NT2/D1 (cell line): Measurements from ENCODE around the gene ACBD6.

Source experiments
- DNase-seq: peaks from one replicate; pipeline ENCODE4 v3.0.0-alpha.2; 2011; ENCODE audit warnings: low read depth, low spot score
- H3K27me3 ChIP-seq: 2 replicates; pipeline ENCODE4 v1.6.0; 2011; ENCODE audit warnings: mild to moderate bottlenecking; ENCODE audit not compliant: insufficient read length, insufficient read depth
- H3K36me3 ChIP-seq: 2 replicates; pipeline ENCODE4 v1.6.1; 2011; ENCODE audit warnings: mild to moderate bottlenecking, low read length, mixed read lengths; ENCODE audit not compliant: insufficient read depth, insufficient read length
- H3K4me1 ChIP-seq: 2 replicates; pipeline ENCODE4 v1.5.1; 2011; ENCODE audit not compliant: insufficient read depth, insufficient read length
- H3K4me3 ChIP-seq: 2 replicates; pipeline ENCODE4 v1.5.1; 2011; ENCODE audit warnings: low read depth; ENCODE audit not compliant: insufficient read length
- H3K9ac ChIP-seq: 2 replicates; pipeline ENCODE4 v1.6.0; 2011; ENCODE audit warnings: low read depth; ENCODE audit not compliant: insufficient read length
- H3K9me3 ChIP-seq: 2 replicates; pipeline ENCODE4 v1.5.1; 2011; ENCODE audit warnings: mild to moderate bottlenecking, low read length; ENCODE audit not compliant: insufficient read depth
- SUZ12 ChIP-seq: IDR thresholded peaks from 2 replicates; pipeline ENCODE4 v1.6.1; 2011; ENCODE audit not compliant: insufficient read length, insufficient read depth; ENCODE audit errors: extremely low read depth
- YY1 ChIP-seq: IDR thresholded peaks from 2 replicates; pipeline ENCODE4 v1.6.1; 2011; ENCODE audit not compliant: insufficient read length, insufficient read depth
- ZNF274 ChIP-seq: IDR thresholded peaks from 2 replicates; pipeline ENCODE4 v1.6.1; 2011; ENCODE audit warnings: mild to moderate bottlenecking, low read depth, low read length

ACBD6 gene

GRCh38 chr1:180261030-180261429 is 241.3 kb downstream of the ACBD6 start:
- Histone ChIP-seq H3K27me3 (peaks cover 18% of the 10 kb centered on the region), H3K4me3 (no peak overlapping the region), H3K4me1 (peaks cover 8% of the 10 kb centered on the region), H3K9me3 (no peaks in the 10 kb centered on the region), H3K9ac (no peak overlapping the region), H3K36me3 (no peaks in the 10 kb centered on the region)
- no peak for DNase-seq
- no peak for TF ChIP-seq YY1
- no peak for TF ChIP-seq ZNF274
- no peak for TF ChIP-seq SUZ12

DNA sequence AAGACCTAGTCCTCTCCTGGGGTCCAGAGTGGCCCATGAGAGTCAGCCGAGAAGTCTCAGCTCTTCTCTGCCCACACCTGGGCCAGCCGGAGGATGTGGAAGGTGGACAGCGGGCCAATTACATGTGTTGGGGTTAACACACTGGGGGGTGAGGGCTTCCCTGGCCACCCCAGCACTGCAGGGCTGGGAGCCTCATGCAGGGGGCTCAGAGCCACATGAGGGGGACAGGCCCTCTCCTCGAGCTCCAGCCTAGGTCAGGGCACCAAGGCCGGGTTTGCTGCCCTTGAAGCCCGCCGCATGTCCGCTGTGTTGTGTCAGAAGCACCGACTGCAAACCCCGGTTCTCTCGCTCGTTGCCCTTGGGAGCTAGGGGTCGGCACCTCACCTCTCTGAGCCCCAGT is 241.8 kb downstream of the ACBD6 start:
- Histone ChIP-seq H3K27me3 (peaks cover 18% of the 10 kb centered on the region), H3K9me3 (no peaks in the 10 kb centered on the region), H3K9ac (no peak overlapping the region), H3K4me3 (no peak overlapping the region), H3K36me3 (no peaks in the 10 kb centered on the region), H3K4me1 (peaks cover 4% of the 10 kb centered on the region)
- DNase-seq = no peak
- TF ChIP-seq ZNF274 = no peak
- TF ChIP-seq YY1 = no peak
- TF ChIP-seq SUZ12 = no peak

GRCh38 chr1:180259431-180260338 is 242.7 kb downstream of the ACBD6 start:
- no peak for TF ChIP-seq YY1
- DNase-seq = no peak
- Histone ChIP-seq H3K9me3 (no peaks in the 10 kb centered on the region), H3K4me3 (no peak overlapping the region), H3K9ac (no peak overlapping the region), H3K27me3 (peaks cover 18% of the 10 kb centered on the region), H3K36me3 (no peaks in the 10 kb centered on the region), H3K4me1 (no peaks in the 10 kb centered on the region)

DNA sequence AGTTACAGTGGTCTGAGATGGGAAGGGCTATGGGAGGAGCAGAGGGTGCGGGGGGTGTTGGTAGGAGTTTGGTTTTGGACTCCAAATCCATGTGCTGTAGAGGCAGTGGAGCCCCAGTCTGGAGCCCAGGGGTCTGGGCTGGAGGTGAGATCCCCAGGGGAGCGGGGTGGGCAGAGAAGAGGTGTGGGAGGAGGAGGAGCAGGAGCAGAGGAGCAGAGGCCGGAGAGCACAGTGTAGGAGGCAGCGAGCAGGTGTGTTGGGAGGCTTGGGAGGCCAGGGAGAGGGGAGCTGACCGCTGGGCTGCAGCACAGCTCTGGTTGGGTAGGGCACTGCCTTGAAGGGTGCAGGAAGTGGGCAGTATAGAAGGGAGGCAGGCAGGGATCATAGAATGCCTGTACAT is 243.4 kb downstream of the ACBD6 start:
- TF ChIP-seq YY1 (no peak), ZNF274 (no peak), SUZ12 (no peak)
- Histone ChIP-seq H3K4me1 (peaks cover 2% of the 10 kb centered on the region), H3K36me3 (no peaks in the 10 kb centered on the region), H3K9ac (no peak overlapping the region), H3K27me3 (peaks cover 18% of the 10 kb centered on the region), H3K4me3 (no peak overlapping the region), H3K9me3 (no peaks in the 10 kb centered on the region)
- no peak for DNase-seq

- H3K27me3 ChIP-seq = peaks cover 17% of the 10 kb centered on the region
- TF ChIP-seq SUZ12 (no peak), YY1 (no peak), ZNF274 (no peak)
- DNase-seq = no peak
- H3K36me3 ChIP-seq = no peaks in the 10 kb centered on the region
- no peak overlapping the region for H3K9ac ChIP-seq
- no peak overlapping the region for H3K4me3 ChIP-seq
- peaks cover 7% of the 10 kb centered on the region for H3K4me1 ChIP-seq
- no peaks in the 10 kb centered on the region for H3K9me3 ChIP-seq
Measured at GRCh38 chr1:180258290-180258689, 244.1 kb downstream of the ACBD6 start.

DNA sequence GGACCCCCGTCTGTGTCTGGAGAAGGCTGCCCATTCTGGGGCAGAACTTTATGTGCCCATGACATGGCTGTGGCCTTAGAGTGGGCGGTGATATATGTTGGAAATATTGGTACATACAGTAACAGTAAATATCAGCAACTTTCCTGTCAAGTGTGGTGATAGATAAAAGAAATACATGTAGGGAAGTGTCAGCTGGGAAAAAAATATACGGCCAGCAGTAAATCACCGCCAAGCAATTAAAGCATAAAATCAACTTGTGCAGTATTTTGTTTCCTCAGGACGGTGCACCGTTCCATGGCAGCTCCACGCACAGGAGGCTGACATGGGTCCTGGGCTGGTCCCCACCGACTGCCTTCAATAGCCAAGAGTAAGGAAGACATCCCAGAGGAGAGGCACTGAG is 244.9 kb downstream of the ACBD6 start:
- Histone ChIP-seq H3K36me3 (no peaks in the 10 kb centered on the region), H3K4me3 (no peak overlapping the region), H3K4me1 (peaks cover 10% of the 10 kb centered on the region), H3K9me3 (no peaks in the 10 kb centered on the region), H3K27me3 (peaks cover 16% of the 10 kb centered on the region), H3K9ac (no peak overlapping the region)
- TF ChIP-seq SUZ12 (no peak), YY1 (no peak), ZNF274 (no peak)
- no peak for DNase-seq

- no peak overlapping the region for H3K9ac ChIP-seq
- H3K4me3 ChIP-seq = no peak overlapping the region
- peaks cover 10% of the 10 kb centered on the region for H3K4me1 ChIP-seq
- H3K9me3 ChIP-seq = no peaks in the 10 kb centered on the region
- DNase-seq = no peak
- no peak for TF ChIP-seq YY1
- TF ChIP-seq ZNF274 = no peak
- TF ChIP-seq SUZ12 = no peak
- H3K36me3 ChIP-seq = no peaks in the 10 kb centered on the region
- H3K27me3 ChIP-seq = peaks cover 16% of the 10 kb centered on the region
Measured at GRCh38 chr1:180257028-180257386, 245.4 kb downstream of the ACBD6 start.
